Gastroesophageal sphincter (tissue), 4 donors: Measurements from ENCODE around the gene CELA3A. TPM values are rescaled to one million over a fixed set of nuclear protein-coding genes. Genes with fewer than 3 reads are reported as not detected.
A peak's percentile ranks its signal among the peaks of the same experiment; 100 is the strongest.
"Not testable (repeated sequence)": the region's sequence is repeated elsewhere in the genome, so short reads cannot be mapped to it uniquely, and the experiment has no call there.

Source experiments
- ATAC-seq: fragments of 150-250 bp; one replicate; pipeline ENCODE4 v1.9.1; 2016; ENCODE audit warnings: mild to moderate bottlenecking, moderate library complexity
- H3K27ac ChIP-seq, 4 donors: fragments of 200-600 bp; sonication (generic) in 3 of 4; 1 replicate in 3 of 4; 2 replicates in 1 of 4; pipeline ENCODE4 v1.5.1; 2016 to 2019
- H3K27me3 ChIP-seq: fragments of 200-600 bp; sonication (generic); one replicate; pipeline ENCODE4 v1.5.1; 2019
- H3K36me3 ChIP-seq, 2 donors: fragments of 200-600 bp; sonication (generic); one replicate each; pipeline ENCODE4 v1.5.1; 2019; ENCODE audit warnings: control low read depth in 1 of 2
- H3K4me1 ChIP-seq, 3 donors: fragments of 200-600 bp; sonication (generic); 1 replicate in 2 of 3; 2 replicates in 1 of 3; pipeline ENCODE4 v1.5.1; 2016 to 2019; ENCODE audit warnings: control low read depth in 2 of 3
- H3K4me3 ChIP-seq, 2 donors: fragments of 200-600 bp; sonication (generic); one replicate each; pipeline ENCODE4 v1.5.1; 2019; ENCODE audit warnings: mild to moderate bottlenecking in 1 of 2, moderate library complexity in 1 of 2
- H3K9me3 ChIP-seq, 3 donors: fragments of 200-600 bp; sonication (generic); one replicate each; pipeline ENCODE4 v1.5.1; 2017 to 2019; ENCODE audit warnings: control low read depth in 2 of 3
- EP300 ChIP-seq: sonication (generic); formaldehyde crosslinking; IDR thresholded peaks from one replicate; pipeline ENCODE4 v1.6.1; 2017; ENCODE audit warnings: antibody characterized with exemption, mild to moderate bottlenecking
- POLR2A ChIP-seq, 2 donors: fragments of 450-650 bp; IDR thresholded peaks; one replicate each; pipeline ENCODE4 v1.6.1; 2017; ENCODE audit warnings: antibody characterized with exemption in 2 of 2, mild to moderate bottlenecking in 2 of 2, moderate library complexity in 1 of 2
- POLR2AphosphoS5 ChIP-seq: sonication (generic); formaldehyde crosslinking; IDR thresholded peaks from one replicate; pipeline ENCODE4 v1.6.1; 2017; ENCODE audit warnings: antibody characterized with exemption
- WGBS, 2 donors: methylation state at CpG; one replicate each; pipeline ENCODE4 v1.1.5; 2018; ENCODE audit warnings: low coverage in 1 of 2; 5-methylcytosine and 5-hydroxymethylcytosine counted together
- total RNA-seq, 4 donors: library from RNA; depleted of rRNA; stranded (reverse); fragments of >200 nt; gene quantifications; one replicate each; pipeline ENCODE4 v1.1.0, GENCODE V29; 2016
- TF ChIP-seq, protein P1 (sequence below), 4 experiments: fragments of 200-600 bp in 2 of 4; fragments of 450-650 bp in 2 of 4; sonication (generic) in 1 of 4; IDR thresholded peaks; one replicate each; pipeline ENCODE4 v1.5.1; 2017 to 2019; ENCODE audit warnings: antibody characterized with exemption in 4 of 4, mild to moderate bottlenecking in 2 of 4, moderate library complexity in 2 of 4

Gene CELA3A
- total RNA-seq, 4 donors from 2014 or later, result not detected

DNA sequence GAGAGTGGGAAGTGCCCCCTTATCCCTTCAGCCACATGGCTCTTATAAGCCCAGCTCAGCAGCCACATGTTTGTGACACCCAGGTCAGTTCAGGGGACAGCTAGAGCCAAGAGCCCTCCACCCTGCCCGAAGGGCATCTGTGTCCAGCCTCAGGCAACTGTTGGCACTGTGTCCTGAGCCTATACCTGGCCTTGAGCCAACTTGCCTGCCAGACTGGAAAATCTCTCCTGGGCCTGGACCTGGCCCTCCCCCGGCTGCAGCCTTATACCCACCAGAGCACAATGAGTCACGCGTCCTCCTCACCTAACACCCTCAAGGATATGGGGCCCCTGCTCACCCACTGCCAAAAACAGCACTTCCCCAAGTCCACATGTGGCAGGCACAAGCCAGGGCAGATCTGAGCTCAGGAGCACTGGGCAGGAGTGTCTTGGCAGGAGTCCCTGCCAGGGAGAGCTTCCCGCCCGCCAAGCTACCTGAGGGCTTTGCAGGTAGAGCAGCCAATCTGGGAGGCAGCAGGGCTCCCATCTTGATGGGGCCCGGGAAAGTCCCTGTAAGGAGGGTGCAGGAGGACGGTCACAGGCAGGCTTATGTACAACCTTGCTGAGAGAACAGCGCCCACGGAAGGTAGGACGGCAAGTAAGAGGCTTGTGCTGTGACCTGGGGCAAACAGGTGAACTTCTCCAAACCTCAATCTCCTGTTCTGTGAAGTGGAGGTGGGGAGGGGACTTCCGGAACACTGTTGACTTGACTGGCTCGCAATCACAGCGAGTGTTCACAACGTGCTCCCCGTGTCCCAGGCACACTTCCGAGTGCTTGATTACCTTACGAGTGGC, 44.5 kb upstream of the CELA3A start:
- no peaks in the 10 kb centered on the region for H3K27me3 ChIP-seq
- no peaks in the 10 kb centered on the region for H3K9me3 ChIP-seq
- 70 to 80% methylated on average over 1 to 2 of the region's 18 CpGs for WGBS, 2 donors
- peaks cover 0 to 44% (median 22%) of the 10 kb centered on the region in 3 donors for H3K4me1 ChIP-seq
- no peak overlapping the region for H3K4me3 ChIP-seq
- TF ChIP-seq POLR2A (IDR thresholded peaks at IDR 0.05) (no peak), POLR2AphosphoS5 (peak; percentile 50), EP300 (no peak)
- peak; percentile 71 for ATAC-seq
- no peaks in the 10 kb centered on the region for H3K36me3 ChIP-seq
- H3K27ac ChIP-seq, result peak overlapping the region in 3 of 4 donors; percentile 67 to 75 (median 74)

GRCh38 chr1:21961337-21961736, 40.1 kb upstream of the CELA3A start:
- H3K27me3 ChIP-seq, result no peaks in the 10 kb centered on the region
- H3K4me3 ChIP-seq, result no peak overlapping the region
- no peak for TF ChIP-seq POLR2AphosphoS5
- no peak for TF ChIP-seq EP300
- TF ChIP-seq, protein P1, sequence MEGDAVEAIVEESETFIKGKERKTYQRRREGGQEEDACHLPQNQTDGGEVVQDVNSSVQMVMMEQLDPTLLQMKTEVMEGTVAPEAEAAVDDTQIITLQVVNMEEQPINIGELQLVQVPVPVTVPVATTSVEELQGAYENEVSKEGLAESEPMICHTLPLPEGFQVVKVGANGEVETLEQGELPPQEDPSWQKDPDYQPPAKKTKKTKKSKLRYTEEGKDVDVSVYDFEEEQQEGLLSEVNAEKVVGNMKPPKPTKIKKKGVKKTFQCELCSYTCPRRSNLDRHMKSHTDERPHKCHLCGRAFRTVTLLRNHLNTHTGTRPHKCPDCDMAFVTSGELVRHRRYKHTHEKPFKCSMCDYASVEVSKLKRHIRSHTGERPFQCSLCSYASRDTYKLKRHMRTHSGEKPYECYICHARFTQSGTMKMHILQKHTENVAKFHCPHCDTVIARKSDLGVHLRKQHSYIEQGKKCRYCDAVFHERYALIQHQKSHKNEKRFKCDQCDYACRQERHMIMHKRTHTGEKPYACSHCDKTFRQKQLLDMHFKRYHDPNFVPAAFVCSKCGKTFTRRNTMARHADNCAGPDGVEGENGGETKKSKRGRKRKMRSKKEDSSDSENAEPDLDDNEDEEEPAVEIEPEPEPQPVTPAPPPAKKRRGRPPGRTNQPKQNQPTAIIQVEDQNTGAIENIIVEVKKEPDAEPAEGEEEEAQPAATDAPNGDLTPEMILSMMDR (IDR thresholded peaks at IDR 0.05), result no peak
- TF ChIP-seq POLR2A (IDR thresholded peaks at IDR 0.05), result no peak
- no peaks in the 10 kb centered on the region for H3K36me3 ChIP-seq
- peak overlapping the region in 2 of 4 donors; percentile 7 to 16 for H3K27ac ChIP-seq
- peaks cover 0 to 30% (median 18%) of the 10 kb centered on the region in 3 donors for H3K4me1 ChIP-seq
- ATAC-seq, result no peak
- WGBS, 2 donors, result 45 to 57% methylated on average over 2 of the region's 2 CpGs
- no peaks in the 10 kb centered on the region for H3K9me3 ChIP-seq

DNA sequence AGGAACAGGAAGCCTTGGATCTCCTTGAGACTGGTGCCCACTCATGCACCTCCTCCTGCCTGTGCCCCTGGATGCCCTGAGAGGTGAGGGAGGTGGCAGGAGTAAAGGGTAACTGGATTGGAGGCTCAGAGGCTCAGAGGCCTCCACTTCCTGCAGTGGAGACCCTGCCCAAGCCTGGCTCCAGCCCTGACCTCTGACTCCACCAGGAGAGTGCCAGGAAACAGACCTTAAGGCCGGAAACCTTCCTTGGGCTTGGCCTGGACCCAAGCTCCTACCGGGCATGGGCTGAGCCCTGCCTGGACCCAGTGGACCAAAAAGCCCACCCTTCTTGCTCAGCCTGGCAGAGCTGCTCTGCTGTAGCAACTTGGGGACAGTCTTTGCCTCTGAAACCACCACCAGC, 39.7 kb upstream of the CELA3A start:
- TF ChIP-seq POLR2A (IDR thresholded peaks at IDR 0.05) (no peak), EP300 (no peak), POLR2AphosphoS5 (peak; percentile 16)
- TF ChIP-seq, protein P1 (IDR thresholded peaks at IDR 0.05), result no peak
- peak; percentile 39 for ATAC-seq

DNA sequence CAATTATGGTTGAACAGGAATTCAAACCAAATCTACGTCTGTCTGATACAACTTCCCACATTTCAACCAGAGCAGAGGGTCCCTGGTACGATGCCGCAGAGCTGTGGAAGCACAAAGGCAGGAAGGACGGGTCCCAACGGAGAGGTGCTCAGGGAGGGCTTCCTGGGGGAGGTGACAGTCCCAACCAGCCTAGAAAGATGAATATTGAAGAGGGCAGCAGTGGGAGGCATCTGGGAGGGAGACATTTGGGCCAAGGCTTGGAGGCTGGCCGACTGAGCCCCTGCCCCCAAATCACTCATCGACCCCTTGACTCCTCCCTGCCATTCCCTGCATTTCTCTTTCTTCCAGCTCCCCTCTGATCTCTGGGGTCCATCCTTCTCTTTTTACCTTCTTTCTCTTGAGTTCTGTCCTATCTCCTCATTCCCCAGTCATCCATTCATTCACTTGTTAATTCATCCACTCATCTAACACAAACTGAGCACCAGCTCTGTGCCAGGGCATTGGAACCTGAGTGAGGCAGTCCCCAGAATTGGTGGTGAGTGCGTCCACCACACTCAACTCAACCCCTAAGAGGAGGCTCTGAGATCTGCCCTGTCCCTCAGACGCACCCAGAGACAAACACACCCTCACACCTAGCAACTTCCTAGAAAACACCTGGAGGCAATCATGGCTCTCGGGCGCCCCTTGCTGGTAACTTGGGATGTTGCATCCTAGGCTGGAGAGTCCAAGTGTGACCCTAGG, 37.8 kb upstream of the CELA3A start:
- Histone ChIP-seq H3K4me1 (peaks cover 0 to 7% (median 7%) of the 10 kb centered on the region in 3 donors), H3K4me3 (no peak overlapping the region), H3K27ac (peak overlapping the region in 1 of 4 donors; percentile 2), H3K27me3 (no peaks in the 10 kb centered on the region), H3K9me3 (no peaks in the 10 kb centered on the region), H3K36me3 (no peaks in the 10 kb centered on the region)
- TF ChIP-seq POLR2A (IDR thresholded peaks at IDR 0.05), result no peak
- TF ChIP-seq POLR2AphosphoS5, result peak; percentile 39
- TF ChIP-seq, protein P1 (IDR thresholded peaks at IDR 0.05), result peak in 3 of 4 experiments; percentile 93 to 97 (median 94)
- no peak for TF ChIP-seq EP300
- 54 to 72% methylated on average over 7 to 8 of the region's 11 CpGs for WGBS, 2 donors
- ATAC-seq, result peak; percentile 83

More for the DNA sequence above, 39.7 kb upstream of the CELA3A start:
- no peak overlapping the region for H3K4me3 ChIP-seq
- H3K9me3 ChIP-seq, result no peaks in the 10 kb centered on the region
- H3K27me3 ChIP-seq, result no peaks in the 10 kb centered on the region
- H3K36me3 ChIP-seq, result no peaks in the 10 kb centered on the region
- H3K27ac ChIP-seq, result peak overlapping the region in 2 of 4 donors; percentile 7 to 16
- peaks cover 0 to 25% (median 13%) of the 10 kb centered on the region in 3 donors for H3K4me1 ChIP-seq
- WGBS, 2 donors, result no CpG with 5 or more reads among the region's 2 CpGs

DNA sequence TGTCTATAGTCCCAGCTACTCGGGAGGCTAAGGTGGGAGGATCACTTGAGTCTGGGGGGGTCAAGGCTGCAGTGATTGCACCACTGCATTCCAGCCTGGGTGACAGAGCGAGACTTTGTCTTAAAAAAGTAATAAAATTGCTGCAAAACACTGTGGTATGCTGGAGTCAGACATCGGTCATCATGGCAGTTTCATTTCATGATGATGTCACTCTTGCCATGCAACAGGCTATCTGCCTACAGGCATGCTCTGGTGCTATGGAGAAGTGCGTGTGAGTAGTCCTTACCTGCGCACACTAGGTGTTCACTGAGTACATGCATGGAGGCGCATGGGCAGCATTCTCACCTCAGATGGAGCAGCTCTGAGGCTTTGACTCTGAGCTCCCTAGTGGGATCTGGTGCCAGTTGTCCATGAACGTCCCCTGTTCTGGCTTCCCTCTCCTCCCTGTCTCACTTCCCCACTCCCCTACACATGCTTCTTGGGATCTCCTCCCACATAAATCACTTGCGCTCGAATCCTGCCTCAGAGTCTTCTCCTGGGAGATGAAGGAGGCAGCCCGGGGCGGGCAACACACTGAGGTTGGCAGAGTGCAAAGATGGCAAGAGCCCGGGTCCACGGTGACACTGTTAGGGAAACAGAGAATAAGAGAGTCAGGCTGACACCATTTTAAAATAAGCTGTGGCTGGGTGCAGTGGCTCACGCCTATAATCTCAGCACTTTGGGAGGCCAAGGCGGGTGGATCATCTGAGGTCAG, 35.0 kb upstream of the CELA3A start:
- Histone ChIP-seq H3K4me3 (no peak overlapping the region), H3K36me3 (no peaks in the 10 kb centered on the region), H3K27ac (no peak overlapping the region), H3K27me3 (no peaks in the 10 kb centered on the region), H3K4me1 (peaks cover 0 to 7% (median 6%) of the 10 kb centered on the region in 3 donors), H3K9me3 (no peaks in the 10 kb centered on the region)
- no peak for ATAC-seq
- TF ChIP-seq, protein P1 (IDR thresholded peaks at IDR 0.05), result no peak
- TF ChIP-seq EP300, result no peak
- TF ChIP-seq POLR2AphosphoS5, result no peak
- no peak for TF ChIP-seq POLR2A (IDR thresholded peaks at IDR 0.05)
- WGBS, 2 donors, result 76 to 89% methylated on average over 2 to 4 of the region's 15 CpGs

GRCh38 chr1:21967216-21967615, 34.2 kb upstream of the CELA3A start:
- not testable (repeated sequence) for H3K36me3 ChIP-seq, ATAC-seq, H3K4me3 ChIP-seq, H3K4me1 ChIP-seq, H3K27ac ChIP-seq, H3K9me3 ChIP-seq, H3K27me3 ChIP-seq
- WGBS, 2 donors, result 90 to 93% methylated on average over 5 of the region's 6 CpGs

DNA sequence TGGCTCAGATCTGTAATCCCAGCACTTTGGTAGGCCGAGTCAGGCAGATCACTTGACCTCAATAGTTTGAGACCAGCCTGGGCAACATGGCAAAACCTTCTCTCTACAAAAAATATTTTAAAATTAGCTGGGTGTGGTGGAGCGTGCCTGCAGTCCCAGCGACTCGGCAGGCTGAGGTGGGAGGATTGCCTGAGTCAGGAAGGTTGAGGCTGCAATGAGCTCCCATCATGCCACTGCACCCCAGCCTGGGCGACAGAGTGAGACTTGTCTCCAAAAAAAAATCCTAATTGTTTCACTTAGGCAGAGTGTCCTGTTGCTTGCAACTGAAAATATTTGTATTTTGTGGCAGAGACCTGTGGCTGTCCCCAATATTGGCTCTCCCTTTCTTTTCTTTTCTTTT, 32.4 kb upstream of the CELA3A start:
- H3K9me3 ChIP-seq, H3K27me3 ChIP-seq, H3K27ac ChIP-seq, H3K36me3 ChIP-seq, ATAC-seq, H3K4me1 ChIP-seq, H3K4me3 ChIP-seq: not testable (repeated sequence)
- 73% methylated on average over 5 of the region's 5 CpGs; no CpG with 5 or more reads in 1 of the 2 donors for WGBS, 2 donors
